ENCODE data around the gene KCNH6. TPM values are rescaled to one million over a fixed set of nuclear protein-coding genes. Genes with fewer than 3 reads are reported as not detected.

The KCNH6 gene
- total RNA-seq, 1 donor from 2014 or later: not detected

- peaks cover 11% of the 10 kb centered on the region for H3K27me3 ChIP-seq (ENCODE audit: control insufficient read depth, insufficient read depth, low read length)
- TF ChIP-seq, protein P1, sequence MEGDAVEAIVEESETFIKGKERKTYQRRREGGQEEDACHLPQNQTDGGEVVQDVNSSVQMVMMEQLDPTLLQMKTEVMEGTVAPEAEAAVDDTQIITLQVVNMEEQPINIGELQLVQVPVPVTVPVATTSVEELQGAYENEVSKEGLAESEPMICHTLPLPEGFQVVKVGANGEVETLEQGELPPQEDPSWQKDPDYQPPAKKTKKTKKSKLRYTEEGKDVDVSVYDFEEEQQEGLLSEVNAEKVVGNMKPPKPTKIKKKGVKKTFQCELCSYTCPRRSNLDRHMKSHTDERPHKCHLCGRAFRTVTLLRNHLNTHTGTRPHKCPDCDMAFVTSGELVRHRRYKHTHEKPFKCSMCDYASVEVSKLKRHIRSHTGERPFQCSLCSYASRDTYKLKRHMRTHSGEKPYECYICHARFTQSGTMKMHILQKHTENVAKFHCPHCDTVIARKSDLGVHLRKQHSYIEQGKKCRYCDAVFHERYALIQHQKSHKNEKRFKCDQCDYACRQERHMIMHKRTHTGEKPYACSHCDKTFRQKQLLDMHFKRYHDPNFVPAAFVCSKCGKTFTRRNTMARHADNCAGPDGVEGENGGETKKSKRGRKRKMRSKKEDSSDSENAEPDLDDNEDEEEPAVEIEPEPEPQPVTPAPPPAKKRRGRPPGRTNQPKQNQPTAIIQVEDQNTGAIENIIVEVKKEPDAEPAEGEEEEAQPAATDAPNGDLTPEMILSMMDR (IDR thresholded peaks at IDR 0.05; ENCODE audit: insufficient read depth, low read length, severe bottlenecking): no peak
- FAIRE-seq: no peak
Measured at GRCh38 chr17:63524051-63524450, 893 bp downstream of the KCNH6 start.

GRCh38 chr17:63525190-63525946 lies 2.2 kb downstream of the KCNH6 start:
- peak; percentile 79 for FAIRE-seq
- TF ChIP-seq, protein P1 (IDR thresholded peaks at IDR 0.05; ENCODE audit: insufficient read depth, low read length, severe bottlenecking): no peak

More at GRCh38 chr17:63524051-63524450, 893 bp downstream of the KCNH6 start:
- no peak overlapping the region for H3K4me3 ChIP-seq (ENCODE audit: low read depth, low read length)
- no peak for DNase-seq (ENCODE audit: low read depth)
- H3K36me3 ChIP-seq (ENCODE audit: control insufficient read depth, insufficient read depth, low read length): no peaks in the 10 kb centered on the region

GRCh38 chr17:63526861-63527260 lies 3.7 kb downstream of the KCNH6 start:
- TF ChIP-seq, protein P1 (IDR thresholded peaks at IDR 0.05; ENCODE audit: insufficient read depth, low read length, severe bottlenecking): no peak
- peaks cover 9% of the 10 kb centered on the region for H3K27me3 ChIP-seq (ENCODE audit: control insufficient read depth, insufficient read depth, low read length)
- H3K36me3 ChIP-seq (ENCODE audit: control insufficient read depth, insufficient read depth, low read length): no peaks in the 10 kb centered on the region
- no peak overlapping the region for H3K4me3 ChIP-seq (ENCODE audit: low read depth, low read length)
- FAIRE-seq (no peak), DNase-seq (ENCODE audit: low read depth) (no peak)

More at GRCh38 chr17:63525190-63525946, 2.2 kb downstream of the KCNH6 start:
- no peak for DNase-seq (ENCODE audit: low read depth)
- Histone ChIP-seq H3K27me3 (ENCODE audit: control insufficient read depth, insufficient read depth, low read length) (peaks cover 10% of the 10 kb centered on the region), H3K36me3 (ENCODE audit: control insufficient read depth, insufficient read depth, low read length) (no peaks in the 10 kb centered on the region), H3K4me3 (ENCODE audit: low read depth, low read length) (no peak overlapping the region)

DNA sequence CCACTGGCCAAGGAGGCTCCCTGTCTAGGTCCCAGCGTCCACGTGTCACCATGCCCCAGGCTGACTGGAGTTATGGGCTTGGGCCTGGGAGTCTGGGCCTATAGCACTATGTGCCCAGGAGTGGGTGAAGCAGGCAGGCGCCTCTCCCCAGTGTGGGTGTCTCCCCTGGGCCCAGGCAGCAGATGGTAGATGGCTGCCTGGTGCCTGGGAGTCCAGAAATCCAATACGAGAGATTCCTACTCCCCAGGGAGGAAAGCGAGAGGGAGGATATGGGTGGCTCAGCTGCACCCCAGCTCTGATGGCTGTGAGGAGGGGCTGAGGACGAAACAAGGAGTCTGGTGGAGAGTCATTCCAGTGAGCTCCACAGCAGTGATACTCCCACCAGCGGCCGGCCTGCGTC lies 5.0 kb downstream of the KCNH6 start:
- DNase-seq (ENCODE audit: low read depth): no peak
- TF ChIP-seq, protein P1 (IDR thresholded peaks at IDR 0.05; ENCODE audit: insufficient read depth, low read length, severe bottlenecking): no peak
- peaks cover 9% of the 10 kb centered on the region for H3K27me3 ChIP-seq (ENCODE audit: control insufficient read depth, insufficient read depth, low read length)
- no peaks in the 10 kb centered on the region for H3K36me3 ChIP-seq (ENCODE audit: control insufficient read depth, insufficient read depth, low read length)
- H3K4me3 ChIP-seq (ENCODE audit: low read depth, low read length): no peak overlapping the region
- FAIRE-seq: no peak

- TF ChIP-seq, protein P1 (IDR thresholded peaks at IDR 0.05; ENCODE audit: insufficient read depth, low read length, severe bottlenecking): no peak
- Histone ChIP-seq H3K27me3 (ENCODE audit: control insufficient read depth, insufficient read depth, low read length) (peaks cover 8% of the 10 kb centered on the region), H3K4me3 (ENCODE audit: low read depth, low read length) (no peak overlapping the region), H3K36me3 (ENCODE audit: control insufficient read depth, insufficient read depth, low read length) (no peaks in the 10 kb centered on the region)
- DNase-seq (ENCODE audit: low read depth) (no peak), FAIRE-seq (peak; percentile 36)
Measured at GRCh38 chr17:63529711-63530556, 6.8 kb downstream of the KCNH6 start.
